HFF-Myc (cell line): Measurements from ENCODE around the gene LCP1.

Experiments used
- DNase-seq: peaks from one replicate; pipeline ENCODE4 v3.0.0-alpha.2; 2011; ENCODE audit warnings: low read depth; ENCODE audit errors: extremely low read depth
- H3K4me3 ChIP-seq: replicated peaks from 2 replicates; pipeline ENCODE4 v1.5.1; 2011; ENCODE audit warnings: low read depth, mild to moderate bottlenecking, control low read depth, low read length
- CTCF ChIP-seq: IDR thresholded peaks from 2 replicates; pipeline ENCODE4 v1.5.1; 2012; ENCODE audit warnings: mild to moderate bottlenecking, low read depth, low read length, control low read depth; ENCODE audit errors: missing control alignments

The LCP1 gene

GRCh38 chr13:46197299-46198048, 15.5 kb upstream of the LCP1 start:
- TF ChIP-seq CTCF, result no peak
- no peak overlapping the region for H3K4me3 ChIP-seq
- DNase-seq, result no peak

GRCh38 chr13:46195016-46195415, 13.0 kb upstream of the LCP1 start:
- DNase-seq, result no peak
- no peak for TF ChIP-seq CTCF
- no peak overlapping the region for H3K4me3 ChIP-seq

- DNase-seq, result no peak
- TF ChIP-seq CTCF, result no peak
- H3K4me3 ChIP-seq, result no peak overlapping the region
Observed at GRCh38 chr13:46192412-46192811, 10.4 kb upstream of the LCP1 start.

- no peak overlapping the region for H3K4me3 ChIP-seq
- TF ChIP-seq CTCF, result no peak
- no peak for DNase-seq
Observed at GRCh38 chr13:46185634-46186033, 3.7 kb upstream of the LCP1 start.

- peak; percentile 65 for TF ChIP-seq CTCF
- no peak overlapping the region for H3K4me3 ChIP-seq
- DNase-seq, result no peak
Observed at GRCh38 chr13:46184277-46184699, 2.3 kb upstream of the LCP1 start.

GRCh38 chr13:46183018-46183946, 1.3 kb upstream of the LCP1 start:
- DNase-seq, result no peak
- TF ChIP-seq CTCF, result no peak
- H3K4me3 ChIP-seq, result no peak overlapping the region
